Activated naive CD4-positive, alpha-beta T cell treated with anti-CD3 and anti-CD28 coated beads, Interleukin-2, amount 50 U/mL, for 16 hours (primary cell): Measurements from ENCODE around the gene WNT11.

ENCODE experiments used
- DNase-seq: peaks from one replicate; pipeline ENCODE4 v3.0.0-alpha.2; 2020

WNT11 gene

GRCh38 chr11:76151556-76152085 lies 54.7 kb downstream of the WNT11 start:
- no peak for DNase-seq

DNA sequence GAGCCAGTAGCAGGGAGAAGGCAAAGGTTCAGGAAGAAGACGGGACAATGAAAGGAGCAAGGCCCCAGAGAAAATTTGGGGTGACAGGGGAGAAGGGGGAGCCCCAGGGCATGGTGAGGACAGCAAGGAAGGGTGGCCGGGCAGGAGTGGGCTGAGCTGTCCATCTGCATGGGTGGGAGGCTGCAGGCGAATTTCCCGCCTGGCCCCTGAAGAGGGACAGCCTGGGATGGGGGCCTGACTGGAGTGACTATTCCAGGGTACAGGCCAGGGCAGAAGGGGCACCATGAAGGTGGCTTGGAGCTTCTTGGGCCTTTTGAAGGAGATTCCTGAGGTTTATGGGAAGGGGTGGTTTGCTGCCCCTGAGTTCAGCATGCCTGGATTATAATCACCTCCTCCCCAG lies 56.2 kb downstream of the WNT11 start:
- DNase-seq = no peak

DNA sequence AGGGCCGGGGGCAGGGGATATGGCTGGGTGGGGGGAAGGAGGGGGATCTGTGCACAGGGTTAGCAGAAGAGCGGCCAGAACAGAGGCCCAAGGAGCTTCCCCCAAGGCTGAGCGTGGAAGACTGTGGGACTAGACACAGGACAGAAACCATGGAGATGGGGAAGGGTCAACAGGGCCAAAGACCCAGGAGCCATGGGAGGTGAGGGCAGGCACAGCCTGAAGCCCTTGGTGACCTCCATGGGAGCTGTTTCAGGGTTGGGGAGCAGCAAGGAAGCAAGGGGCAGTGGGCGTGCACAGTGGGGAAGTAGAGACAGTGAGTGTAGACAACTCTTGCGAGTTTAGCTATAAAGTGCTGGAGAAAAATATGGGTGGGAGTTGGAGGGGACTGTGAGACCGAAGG lies 56.6 kb downstream of the WNT11 start:
- no peak for DNase-seq

- DNase-seq = no peak
Measured at GRCh38 chr11:76148941-76149613, 57.2 kb downstream of the WNT11 start.

DNA sequence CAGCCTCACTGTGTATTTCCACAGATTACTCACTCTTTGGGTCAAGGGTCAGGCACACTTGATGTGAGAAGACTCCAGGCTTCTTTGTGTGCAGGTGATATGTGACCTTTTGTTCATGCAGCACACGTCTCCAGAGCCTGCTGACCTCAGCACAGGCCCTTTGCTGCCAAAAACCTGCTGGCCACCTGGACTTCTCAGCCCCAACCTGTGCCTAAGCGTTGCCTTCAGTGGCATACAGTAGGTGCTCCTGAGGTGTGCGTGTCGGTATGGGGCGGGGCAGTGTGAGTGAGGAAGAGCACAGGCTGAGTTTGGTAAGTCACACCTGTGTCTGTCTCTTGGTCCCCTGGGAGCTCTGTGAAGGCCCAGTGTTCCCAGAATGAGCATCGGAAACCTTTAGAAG lies 58.1 kb downstream of the WNT11 start:
- DNase-seq = no peak

DNA sequence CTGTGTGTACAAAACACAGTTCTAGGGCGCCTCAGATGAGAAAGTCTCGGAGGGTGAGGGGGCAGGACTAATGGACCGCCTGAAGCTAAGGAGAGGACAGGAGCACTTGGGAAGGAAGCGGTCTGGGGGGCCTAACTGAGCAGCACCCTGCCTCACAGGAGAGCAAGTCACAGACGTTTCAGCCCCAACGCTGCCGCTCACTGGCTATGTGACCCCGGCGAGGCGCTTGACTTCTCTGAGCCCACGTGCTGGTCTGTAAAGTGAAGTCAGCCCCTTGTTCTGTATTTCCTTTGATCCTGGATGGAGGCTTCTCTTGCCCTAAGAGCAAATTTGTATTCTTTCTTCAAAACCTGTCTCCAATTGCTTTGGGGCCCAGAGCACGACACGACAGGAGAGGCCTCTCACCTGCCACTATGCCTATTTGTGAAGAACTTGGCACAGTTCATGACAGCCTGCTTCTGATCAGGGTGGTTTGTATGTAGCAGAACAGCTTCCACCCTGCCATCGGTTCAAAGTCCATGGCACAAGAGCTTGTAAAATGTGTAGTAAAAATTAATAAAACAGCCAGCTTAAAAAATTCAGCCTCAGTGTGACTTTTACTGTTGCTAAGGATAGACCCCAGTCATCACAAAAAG lies 59.1 kb downstream of the WNT11 start:
- no peak for DNase-seq

- DNase-seq = no peak
Measured at GRCh38 chr11:76143274-76143673, 63.0 kb downstream of the WNT11 start.

DNA sequence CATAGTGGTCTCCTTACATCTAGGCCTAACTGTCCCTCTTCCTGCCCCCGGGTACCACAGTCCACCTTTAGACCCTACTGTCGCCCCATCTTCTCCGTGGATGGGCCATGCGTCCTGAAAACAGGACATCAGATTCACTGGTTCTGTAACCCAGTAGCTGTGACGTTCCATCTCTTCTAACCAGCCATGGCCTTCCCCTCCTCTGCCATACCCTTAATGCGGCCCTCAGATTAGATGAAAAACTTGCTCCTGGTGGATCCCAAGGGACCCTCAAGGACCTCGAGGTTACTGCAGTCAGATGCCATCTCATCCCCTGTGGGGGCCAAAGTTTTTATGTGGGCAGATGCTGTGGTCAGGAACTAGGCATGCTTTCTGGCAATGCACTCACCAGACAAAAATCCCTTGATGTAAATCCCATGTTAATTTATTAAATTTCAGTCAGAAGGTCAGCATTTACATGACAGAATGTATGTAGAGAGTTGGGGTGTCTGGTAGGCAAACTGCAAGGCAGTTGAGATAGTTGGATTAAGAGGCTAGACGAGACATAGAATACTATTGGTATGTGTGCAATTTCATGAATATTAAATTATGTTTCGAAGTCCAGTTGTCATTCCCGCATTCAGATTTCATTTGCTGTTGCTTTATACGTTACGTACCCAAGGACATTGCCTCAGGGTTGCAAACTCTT lies 64.3 kb downstream of the WNT11 start:
- no peak for DNase-seq

DNA sequence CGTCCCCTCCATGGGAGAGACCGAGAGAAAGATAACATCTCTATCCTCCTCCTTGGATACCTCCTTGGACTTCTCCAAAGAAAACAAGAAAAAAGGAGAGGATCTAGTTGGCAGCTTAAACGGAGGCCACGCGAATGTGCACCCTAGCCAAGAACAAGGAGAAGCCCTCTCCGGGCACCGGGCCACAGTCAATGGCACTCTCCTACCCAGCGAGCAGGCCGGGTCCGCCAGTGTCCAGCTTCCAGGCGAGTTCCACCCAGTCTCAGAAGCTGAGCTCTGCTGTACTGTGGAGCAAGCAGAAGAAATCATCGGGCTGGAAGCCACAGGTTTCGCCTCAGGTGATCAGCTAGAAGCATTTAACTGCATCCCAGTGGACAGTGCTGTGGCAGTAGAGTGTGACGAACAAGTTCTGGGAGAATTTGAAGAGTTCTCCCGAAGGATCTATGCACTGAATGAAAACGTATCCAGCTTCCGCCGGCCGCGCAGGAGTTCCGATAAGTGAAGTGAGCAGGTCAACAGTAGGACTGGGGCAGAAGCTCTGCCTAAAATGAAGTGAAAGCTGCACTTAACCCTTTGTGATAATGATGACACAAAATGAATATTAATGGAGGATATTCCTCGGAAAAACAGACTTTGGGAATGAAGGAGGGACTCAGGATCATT lies 65.3 kb downstream of the WNT11 start:
- no peak for DNase-seq

DNA sequence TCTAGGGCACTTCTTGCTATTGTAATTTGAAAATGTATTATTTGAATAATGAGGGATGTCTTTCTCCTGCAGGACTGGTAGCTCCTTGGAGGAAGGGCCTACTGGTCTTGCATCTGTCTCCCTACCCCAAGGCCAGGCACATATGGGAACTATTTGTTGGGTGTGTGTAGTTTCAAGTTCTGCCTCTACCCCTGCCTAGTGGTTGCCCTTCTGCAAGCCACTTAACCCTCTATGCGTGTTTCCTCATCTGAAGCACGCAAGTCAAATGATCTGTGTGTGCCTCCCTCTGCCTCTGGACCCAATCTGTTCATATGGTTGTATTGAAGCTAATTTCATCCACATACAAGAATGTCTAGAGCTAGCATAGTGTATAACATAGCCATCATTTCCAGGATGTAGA lies 67.0 kb downstream of the WNT11 start:
- no peak for DNase-seq
